Measurements from ENCODE around the gene CENPB.

- TF ChIP-seq EZH2 (IDR thresholded peaks at IDR 0.05) (no peak), POLR2AphosphoS5 (IDR thresholded peaks at IDR 0.05; ENCODE audit: borderline replicate concordance, low read depth, low read length) (no peak), FOXP2 (optimal IDR thresholded peaks at IDR 0.05; ENCODE audit: control extremely low read depth, extremely low read length, insufficient read depth) (no peak)
Measured at GRCh38 chr20:3778976-3779375, 7.6 kb downstream of the CENPB start.
